Bone marrow (tissue), 2 donors: ENCODE measurements around the gene FAM13B.
"Not testable (repeated sequence)": the region's sequence is repeated elsewhere in the genome, so short reads cannot be mapped to it uniquely, and the experiment has no call there.

Experiments used
- DNase-seq, 2 donors: peaks; one replicate each; lab custom pipeline; 2025; lab: John Stamatoyannopoulos, UW

FAM13B gene

GRCh38 chr5:137960819-137961218, 72.1 kb downstream of the FAM13B start:
- DNase-seq: no peak

GRCh38 chr5:137960141-137960540, 72.7 kb downstream of the FAM13B start:
- no peak for DNase-seq

GRCh38 chr5:137959488-137959887, 73.4 kb downstream of the FAM13B start:
- DNase-seq: no peak

- DNase-seq: no peak
These were observed 74.9 kb downstream of the FAM13B start for GRCh38 chr5:137957948-137958347.

GRCh38 chr5:137954131-137954879, 78.6 kb downstream of the FAM13B start:
- DNase-seq: no peak

- no peak for DNase-seq
These were observed 87.1 kb downstream of the FAM13B start for GRCh38 chr5:137945825-137946224.

GRCh38 chr5:137944280-137944679, 88.6 kb downstream of the FAM13B start:
- DNase-seq: not testable (repeated sequence)

- no peak for DNase-seq
These were observed 93.5 kb downstream of the FAM13B start for GRCh38 chr5:137939331-137939730.

- no peak for DNase-seq
These were observed 94.1 kb downstream of the FAM13B start for GRCh38 chr5:137938751-137939143.

GRCh38 chr5:137937994-137938750, 94.7 kb downstream of the FAM13B start:
- DNase-seq: no peak

GRCh38 chr5:137935694-137936093, 97.2 kb downstream of the FAM13B start:
- no peak for DNase-seq

GRCh38 chr5:137935190-137935589, 97.7 kb downstream of the FAM13B start:
- no peak for DNase-seq

- no peak for DNase-seq
These were observed 99.4 kb downstream of the FAM13B start for GRCh38 chr5:137933491-137933911.

GRCh38 chr5:137932800-137933199, 100.1 kb downstream of the FAM13B start:
- no peak for DNase-seq

GRCh38 chr5:137923856-137924255, 109.0 kb downstream of the FAM13B start:
- no peak for DNase-seq

- no peak for DNase-seq
These were observed 110.9 kb downstream of the FAM13B start for GRCh38 chr5:137921931-137922330.

GRCh38 chr5:137916923-137917322, 116.0 kb downstream of the FAM13B start:
- no peak for DNase-seq

- DNase-seq: no peak
These were observed 118.1 kb downstream of the FAM13B start for GRCh38 chr5:137914758-137915157.

GRCh38 chr5:137902408-137903133, 130.3 kb downstream of the FAM13B start:
- DNase-seq: no peak

GRCh38 chr5:137901011-137901817, 131.7 kb downstream of the FAM13B start:
- DNase-seq: peak in 1 of 2 donors; percentile 35

GRCh38 chr5:137899493-137899892, 133.4 kb downstream of the FAM13B start:
- DNase-seq: no peak

- DNase-seq: no peak
These were observed 136.3 kb downstream of the FAM13B start for GRCh38 chr5:137896560-137896959.
